HG03565 (cell line): Measurements from ENCODE around the gene NAP1L1.

ENCODE experiments used
- ATAC-seq: cut with Tn5 transposase; IDR thresholded peaks from one replicate; pipeline ENCODE4 v1.9.1; 2021; ENCODE audit warnings: mild to moderate bottlenecking, moderate library complexity; ENCODE audit not compliant: unreplicated experiment

Gene NAP1L1

DNA sequence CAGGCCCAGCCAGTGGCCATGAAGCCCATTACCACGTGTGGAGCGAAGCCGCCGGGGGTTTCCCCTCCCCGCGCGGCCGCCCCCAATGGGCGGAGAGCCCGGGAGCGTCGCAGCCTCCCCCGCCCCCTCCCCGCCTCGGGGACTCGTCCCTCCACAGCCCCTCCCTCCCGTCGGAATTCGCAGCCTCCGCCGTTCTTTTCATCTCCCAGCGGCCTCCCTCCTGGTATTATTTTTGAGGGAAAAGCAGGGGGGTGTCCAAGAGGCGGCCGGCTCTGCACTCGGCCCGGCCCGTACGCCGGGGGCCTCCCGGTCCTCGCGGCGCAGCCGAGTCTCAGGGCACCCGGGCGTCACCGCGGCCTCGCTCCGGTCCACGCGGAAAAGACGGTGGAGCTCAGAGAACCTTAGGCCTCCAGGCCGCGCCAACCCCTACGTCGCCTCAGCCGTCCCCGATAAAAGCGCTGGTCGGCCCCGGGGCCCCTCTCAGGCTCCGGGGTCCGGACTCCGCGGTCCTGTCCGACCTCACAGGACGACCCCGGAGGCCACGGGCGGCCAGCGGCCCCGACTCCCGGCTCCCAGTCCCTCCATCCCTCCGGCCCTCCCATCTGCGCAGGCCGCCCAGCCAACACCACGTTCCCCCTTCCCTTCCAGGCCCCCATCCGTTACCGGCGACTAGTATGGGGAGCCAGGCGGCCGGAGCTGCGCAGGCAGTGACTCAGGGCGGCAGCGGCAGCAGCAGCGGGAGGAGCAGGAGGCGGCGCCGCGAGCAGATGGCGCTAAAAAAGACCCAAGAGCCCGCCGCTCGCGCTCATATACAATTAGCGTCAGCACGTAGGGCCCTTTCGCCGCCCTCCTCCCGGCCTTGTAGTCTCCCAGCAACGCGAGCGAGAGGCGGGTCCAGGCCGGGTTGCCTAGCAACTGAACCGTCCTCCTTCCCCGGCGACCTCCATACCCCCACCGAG, at the start of gene NAP1L1:
Gene NAP1L1 (minus strand): TSS at position 782 of the 959 bp plus-strand sequence. CDS start 10,466 bp downstream, outside the sequence.
- peak; percentile 90 for ATAC-seq

DNA sequence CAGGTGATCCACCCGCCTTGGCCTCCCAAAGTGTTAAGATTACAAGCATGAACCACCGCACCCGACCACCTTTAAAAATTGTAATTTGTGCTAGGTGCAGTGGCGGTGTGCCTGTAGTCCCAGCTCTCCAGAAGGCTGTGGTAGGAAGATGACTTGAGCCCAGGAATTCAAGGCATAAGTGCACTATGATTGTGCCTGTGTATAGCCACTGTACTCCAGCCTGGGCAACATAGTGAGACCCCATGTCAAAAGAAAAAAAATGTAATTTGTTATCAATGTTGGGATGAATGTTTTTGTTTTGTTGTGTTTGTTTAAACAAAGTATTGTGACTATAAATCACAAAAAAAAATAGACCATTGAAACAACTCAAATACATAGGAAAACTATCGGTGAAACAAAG, 43.1 kb upstream of the NAP1L1 start:
- no peak for ATAC-seq

GRCh38 chr12:76124456-76124855, 40.0 kb upstream of the NAP1L1 start:
- no peak for ATAC-seq

DNA sequence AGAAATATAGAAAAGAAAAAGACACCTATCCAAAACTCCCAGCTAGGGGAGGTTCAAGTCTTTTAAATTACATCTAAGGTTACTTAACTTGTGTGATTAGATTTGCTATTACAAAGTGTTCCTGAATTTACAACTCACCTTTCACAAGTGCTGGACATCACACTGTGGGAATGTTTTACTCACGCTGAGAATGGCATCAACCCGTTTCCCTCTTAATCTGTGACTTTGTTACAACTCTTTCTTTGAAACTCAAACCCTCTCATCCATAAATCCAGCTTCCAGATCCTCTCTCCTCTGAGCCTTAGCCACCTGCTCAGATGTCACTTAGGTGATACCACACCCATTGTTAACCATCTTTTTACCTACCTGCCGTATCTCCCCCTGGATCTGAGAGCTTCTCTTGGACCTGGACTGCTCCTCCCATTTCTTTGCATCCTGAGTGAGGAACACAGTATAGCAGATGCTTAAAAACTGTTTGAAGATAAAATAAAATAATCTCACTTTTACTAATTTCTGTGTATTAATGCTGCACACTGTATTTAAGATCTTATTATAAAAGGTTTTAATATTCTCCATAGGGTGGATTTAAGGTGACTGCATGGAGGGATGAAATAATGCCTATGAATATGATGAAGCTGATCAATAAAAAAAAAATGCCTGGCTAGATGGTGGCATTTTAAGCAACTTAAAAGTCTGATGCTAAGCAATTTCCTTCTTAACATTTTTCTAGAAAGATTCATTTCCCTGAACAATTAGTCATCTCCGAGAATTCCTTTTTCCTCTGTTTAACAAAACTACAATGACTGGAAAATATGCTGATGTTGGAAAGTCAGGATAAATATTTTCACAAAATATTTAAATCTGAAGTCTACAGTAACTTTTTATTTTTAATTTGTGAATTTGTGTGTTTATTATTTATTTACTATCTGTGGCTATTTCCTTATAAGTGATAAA, 39.1 kb upstream of the NAP1L1 start:
- no peak for ATAC-seq

- ATAC-seq, result no peak
Observed at GRCh38 chr12:76119887-76120286, 35.4 kb upstream of the NAP1L1 start.

DNA sequence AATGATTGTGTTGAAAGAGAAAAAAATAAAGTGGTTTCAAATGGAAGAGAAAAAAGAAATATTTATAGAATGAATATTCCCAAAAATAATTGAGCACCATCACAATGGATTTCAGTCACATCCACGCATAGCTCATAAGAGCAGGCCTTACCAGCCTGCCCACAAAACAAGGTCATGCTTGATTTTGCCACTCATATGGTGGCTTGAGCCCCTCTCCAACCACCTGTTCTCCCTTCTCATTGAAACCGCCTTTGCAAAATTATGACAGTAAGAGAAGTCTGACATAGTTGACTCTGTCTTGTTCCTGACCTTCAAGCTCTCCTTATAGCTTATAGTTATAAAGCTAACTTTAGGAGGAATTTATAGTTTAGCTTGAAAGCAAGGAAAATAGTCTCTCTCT, 33.3 kb upstream of the NAP1L1 start:
- ATAC-seq, result no peak

DNA sequence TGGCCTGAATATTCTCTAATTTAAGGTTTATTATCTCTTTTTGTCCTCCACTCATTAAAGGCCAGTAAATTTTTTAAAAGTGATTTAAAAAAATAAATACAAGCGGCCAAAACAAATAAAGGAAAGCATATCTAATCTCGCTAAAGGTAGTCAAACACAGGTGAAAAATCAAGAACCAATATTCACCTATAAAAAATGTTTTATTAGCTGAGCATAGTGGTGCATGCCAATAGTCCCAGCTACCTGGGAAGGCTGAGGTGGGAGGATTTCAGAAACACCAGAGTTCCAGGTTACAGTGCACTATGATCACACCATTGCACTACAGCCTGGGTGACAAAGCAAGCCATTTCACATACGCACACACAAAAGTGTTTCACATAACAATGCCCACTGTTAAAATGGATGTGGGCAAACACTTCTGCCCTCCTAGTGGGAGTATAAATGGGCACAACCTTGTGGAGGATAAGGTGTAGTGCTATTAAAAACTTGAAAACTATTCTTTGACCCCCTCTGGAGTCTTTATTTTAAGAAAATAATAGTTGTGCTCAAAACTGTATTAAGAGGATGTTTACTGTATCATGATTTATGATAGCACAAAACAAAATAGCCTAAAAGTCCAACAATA, 32.7 kb upstream of the NAP1L1 start:
- no peak for ATAC-seq

DNA sequence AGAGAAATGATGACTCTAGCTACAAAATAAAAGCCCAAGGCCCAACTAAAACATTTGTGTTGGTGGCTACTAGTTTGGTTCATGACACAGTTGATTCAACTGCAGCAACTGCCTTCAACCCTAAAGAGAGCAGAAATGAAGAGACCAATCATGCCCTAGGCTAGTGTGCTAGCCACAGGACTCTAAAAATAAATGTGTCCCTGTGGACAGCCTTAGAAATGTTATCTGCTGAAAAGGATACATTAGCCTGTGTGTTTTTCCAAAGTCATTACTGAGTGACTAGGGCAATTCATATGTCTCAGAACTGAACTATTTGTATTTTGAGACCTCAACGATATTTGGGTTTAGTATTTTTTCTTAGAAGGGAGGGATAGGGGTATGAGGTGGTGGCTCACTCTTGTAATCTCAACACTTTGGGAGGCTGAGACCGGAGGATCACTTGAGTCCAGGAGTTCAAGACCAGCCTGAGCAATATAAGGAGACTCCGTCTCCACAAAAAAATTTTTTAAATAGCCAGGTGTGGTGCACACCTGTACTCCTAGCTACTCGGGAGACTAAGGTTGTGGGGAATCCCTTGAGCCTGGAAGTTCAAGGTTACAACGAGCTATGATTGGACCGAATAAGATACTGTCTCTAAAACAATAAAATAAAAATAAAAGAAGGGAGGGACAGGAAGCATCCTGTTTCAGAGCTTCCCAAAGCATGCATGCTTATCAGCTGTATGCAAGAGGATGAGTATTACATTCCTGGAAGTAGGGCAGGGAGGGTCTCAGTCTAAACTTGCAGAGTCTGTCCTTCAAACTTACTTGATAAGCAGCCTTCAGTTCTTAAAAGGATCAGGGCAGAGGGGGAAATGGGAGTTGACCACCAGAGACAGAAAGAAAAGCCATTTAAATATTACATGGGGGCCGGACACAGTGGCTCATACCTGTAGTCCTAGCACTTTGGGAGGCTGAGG, 29.6 kb upstream of the NAP1L1 start:
- no peak for ATAC-seq

DNA sequence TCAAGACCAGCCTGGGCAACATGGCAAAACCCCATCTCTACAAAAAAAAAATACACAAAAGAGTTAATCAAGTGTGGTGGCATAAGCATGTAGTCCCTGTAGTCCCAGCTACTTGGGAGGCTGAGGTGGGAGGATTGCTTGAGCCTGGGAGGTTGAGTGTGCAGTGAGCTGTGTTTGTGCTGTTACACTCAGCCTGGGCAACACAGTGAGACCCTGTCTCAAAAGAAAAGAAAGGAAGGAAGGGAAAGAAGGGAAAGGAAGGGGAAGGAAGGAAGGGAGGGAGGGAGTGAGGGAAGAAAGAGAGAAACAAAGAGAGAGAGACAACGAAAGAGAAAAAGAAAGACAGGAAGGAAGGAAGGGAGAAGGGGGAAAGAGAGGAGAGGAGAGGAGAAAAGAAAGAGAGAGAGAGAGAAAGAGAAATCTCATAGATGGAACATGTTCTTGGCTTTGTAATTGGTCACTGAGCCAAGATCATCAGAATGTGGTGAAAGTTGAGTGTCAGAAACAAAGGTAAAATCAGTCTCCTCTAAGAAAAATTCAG, 26.8 kb upstream of the NAP1L1 start:
- no peak for ATAC-seq

DNA sequence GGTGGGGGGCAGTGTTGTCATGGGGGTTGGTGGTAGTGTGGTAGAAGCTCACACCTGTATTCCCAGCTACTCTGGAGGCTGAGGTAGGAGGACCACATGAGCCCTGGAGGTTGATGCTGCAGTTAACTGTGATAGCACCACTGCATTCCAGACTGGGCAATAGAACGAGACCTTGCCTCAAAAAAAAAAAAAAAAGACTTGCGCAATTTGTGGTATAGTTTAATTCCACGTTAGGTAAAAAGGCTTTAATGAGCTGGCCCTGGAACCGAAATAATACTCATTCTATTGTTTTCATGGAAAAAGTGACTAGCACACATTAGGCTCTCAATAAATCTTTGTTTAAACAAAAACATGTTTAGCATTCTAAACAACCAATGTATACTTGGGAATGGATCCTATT, 25.4 kb upstream of the NAP1L1 start:
- ATAC-seq, result no peak

GRCh38 chr12:76108356-76108755, 23.9 kb upstream of the NAP1L1 start:
- ATAC-seq, result no peak

DNA sequence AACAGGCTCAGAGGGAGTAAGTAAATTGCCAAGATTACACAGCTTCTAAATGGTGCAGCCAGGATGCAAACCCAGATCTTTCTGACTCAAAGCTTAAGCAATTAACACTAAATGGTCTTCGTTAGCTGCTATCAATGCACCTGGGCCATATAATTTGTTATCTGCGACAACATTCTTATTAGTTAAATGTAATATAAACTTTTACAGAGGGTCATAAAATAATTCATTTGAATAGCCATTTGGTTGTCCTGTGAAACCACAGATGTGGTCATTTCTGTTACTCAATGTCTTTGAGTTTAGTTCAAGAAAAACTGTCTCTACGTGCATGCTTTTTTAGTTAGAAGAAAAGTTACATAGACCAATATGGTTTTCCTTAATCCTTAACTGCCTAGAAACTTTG, 22.1 kb upstream of the NAP1L1 start:
- ATAC-seq, result no peak

GRCh38 chr12:76103958-76104357, 19.5 kb upstream of the NAP1L1 start:
- ATAC-seq, result no peak

- no peak for ATAC-seq
Observed at GRCh38 chr12:76101739-76102385, 17.4 kb upstream of the NAP1L1 start.

- ATAC-seq, result no peak
Observed at GRCh38 chr12:76096079-76096646, 11.7 kb upstream of the NAP1L1 start.

DNA sequence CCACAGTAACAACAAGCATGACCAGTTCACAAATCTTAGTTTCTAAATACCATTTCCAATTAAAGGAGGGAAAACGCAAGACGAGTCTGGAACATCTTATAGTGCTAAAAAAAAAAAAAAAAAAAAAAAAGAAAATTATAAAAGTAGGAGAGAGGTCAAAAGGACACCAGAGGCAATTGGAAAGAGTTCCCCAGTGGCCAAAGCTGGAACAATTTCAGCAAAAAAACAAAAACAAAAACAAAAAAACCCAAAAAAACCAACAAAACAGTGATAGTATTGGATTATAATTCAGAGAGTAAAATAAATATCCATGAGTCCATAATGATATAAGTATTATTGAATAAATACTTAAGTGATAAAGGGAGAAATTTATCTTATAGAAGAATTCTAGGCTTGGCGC, 10.3 kb upstream of the NAP1L1 start:
- no peak for ATAC-seq

DNA sequence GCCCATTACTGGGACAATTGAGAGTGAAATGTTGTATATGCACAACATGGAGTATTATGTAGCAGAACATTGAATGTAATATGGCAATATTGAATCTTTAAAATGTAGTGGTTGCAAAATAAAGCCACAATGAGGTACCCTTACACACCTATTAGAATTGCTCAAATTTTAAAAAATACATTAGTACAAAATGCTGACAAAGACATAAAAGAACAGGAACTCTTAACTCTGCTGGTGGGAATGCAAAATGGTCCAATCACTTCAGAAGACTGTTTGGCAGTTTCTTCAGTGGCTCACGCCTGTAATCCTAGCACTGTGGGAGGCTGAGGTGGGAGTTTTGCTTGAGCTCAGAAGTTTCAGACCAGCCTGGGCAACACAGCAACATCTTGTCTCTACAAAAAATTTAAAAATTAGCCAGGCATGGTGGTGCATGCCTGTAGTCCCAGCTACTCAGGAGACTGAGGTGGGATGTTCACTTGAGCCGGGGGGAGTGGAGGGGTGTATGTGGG, 6.8 kb upstream of the NAP1L1 start:
- ATAC-seq, result no peak

GRCh38 chr12:76085520-76085868, 1.0 kb upstream of the NAP1L1 start:
- ATAC-seq, result no peak
